GM23248 (cell line): ENCODE results near the gene ITGA4. TPM values are rescaled to one million over a fixed set of nuclear protein-coding genes. Genes with fewer than 3 reads are reported as not detected.

Experiments used
- DNase-seq: peaks from one replicate; pipeline ENCODE4 v3.0.0-alpha.2; 2015
- H2AFZ ChIP-seq: fragments of 200-600 bp; sonication (generic); 2 replicates; pipeline ENCODE4 v1.6.1; 2016; ENCODE audit warnings: antibody characterized with exemption
- H3F3A ChIP-seq: fragments of 200-600 bp; sonication (generic); 2 replicates; pipeline ENCODE4 v1.6.1; 2016; ENCODE audit warnings: mild to moderate bottlenecking, antibody characterized with exemption, mixed run types; ENCODE audit not compliant: insufficient read depth
- H3K27ac ChIP-seq: fragments of 200-600 bp; sonication (generic); 2 replicates; pipeline ENCODE4 v1.5.1; 2016; ENCODE audit warnings: mild to moderate bottlenecking
- H3K27me3 ChIP-seq: fragments of 200-600 bp; sonication (generic); replicated peaks from 2 replicates; pipeline ENCODE4 v1.6.1; 2016; ENCODE audit warnings: mild to moderate bottlenecking; ENCODE audit not compliant: insufficient read depth
- H3K36me3 ChIP-seq: fragments of 200-600 bp; sonication (generic); 2 replicates; pipeline ENCODE4 v1.6.1; 2016; ENCODE audit warnings: low read depth, mild to moderate bottlenecking
- H3K4me1 ChIP-seq: fragments of 200-600 bp; sonication (generic); 2 replicates; pipeline ENCODE4 v1.6.1; 2016; ENCODE audit warnings: mild to moderate bottlenecking; ENCODE audit not compliant: insufficient read depth
- H3K4me2 ChIP-seq: fragments of 200-600 bp; sonication (generic); one replicate; pipeline ENCODE4 v1.6.1; 2016; ENCODE audit warnings: mild to moderate bottlenecking; ENCODE audit not compliant: unreplicated experiment
- H3K4me3 ChIP-seq: fragments of 200-600 bp; sonication (generic); 2 replicates; pipeline ENCODE4 v1.5.1; 2016; ENCODE audit warnings: mild to moderate bottlenecking
- H3K79me2 ChIP-seq: fragments of 200-600 bp; sonication (generic); 2 replicates; pipeline ENCODE4 v1.6.1; 2016; ENCODE audit warnings: mild to moderate bottlenecking; ENCODE audit not compliant: insufficient read depth
- H3K9ac ChIP-seq: fragments of 200-600 bp; sonication (generic); 2 replicates; pipeline ENCODE4 v1.6.1; 2016; ENCODE audit warnings: mild to moderate bottlenecking
- H3K9me2 ChIP-seq: fragments of 200-600 bp; sonication (generic); 2 replicates; pipeline ENCODE4 v1.6.1; 2016; ENCODE audit warnings: mixed run types, mild to moderate bottlenecking, moderate library complexity; ENCODE audit not compliant: insufficient read depth
- H3K9me3 ChIP-seq: fragments of 200-600 bp; sonication (generic); one replicate; pipeline ENCODE4 v1.6.1; 2017; ENCODE audit warnings: low read depth
- H4K20me1 ChIP-seq: fragments of 200-600 bp; sonication (generic); 2 replicates; pipeline ENCODE4 v1.6.0; 2016; ENCODE audit not compliant: insufficient read depth
- EZH2 ChIP-seq: fragments of 200-600 bp; sonication (generic); IDR thresholded peaks from 2 replicates; pipeline ENCODE4 v1.6.1; 2018; ENCODE audit warnings: antibody characterized with exemption, mild to moderate bottlenecking; ENCODE audit not compliant: insufficient read depth, poor library complexity, severe bottlenecking
- EZH2phosphoT487 ChIP-seq: fragments of 200-600 bp; sonication (generic); IDR thresholded peaks from 2 replicates; pipeline ENCODE4 v1.6.1; 2018; ENCODE audit warnings: antibody characterized with exemption, moderate library complexity, mild to moderate bottlenecking, low read depth; ENCODE audit not compliant: insufficient read depth
- WGBS, 2 experiments: methylation state at CpG; one replicate each; pipeline ENCODE4 v1.1.6; 2015 to 2017; ENCODE audit warnings: low lambda C conversion rate in 2 of 2, low coverage in 1 of 2; ENCODE audit errors: missing lambda C conversion rate in 2 of 2; 5-methylcytosine and 5-hydroxymethylcytosine counted together
- in situ Hi-C: fragments of 300-500 bp; cut with MboI; formaldehyde crosslinking; loops from 2 replicates; pipeline ENCODE4 v1.15.0; 2020
- polyA plus RNA-seq: library from polyadenylated mRNA; unstranded; fragments of >200 nt; fragmentation: Nextera tagmentation; extraction: Ambion mirVana; gene quantifications from 2 replicates; pipeline ENCODE4 v1.2.1, GENCODE V29; 2016
- total RNA-seq: library from RNA; depleted of rRNA; stranded (reverse); fragments of >200 nt; shearing (Covaris generic); gene quantifications from 2 replicates; pipeline ENCODE4 v1.2.3, GENCODE V29; 2014

The ITGA4 gene
- total and polyA plus RNA-seq, 2 experiments from 2014 or later = 26.3 to 33.3 TPM

DNA sequence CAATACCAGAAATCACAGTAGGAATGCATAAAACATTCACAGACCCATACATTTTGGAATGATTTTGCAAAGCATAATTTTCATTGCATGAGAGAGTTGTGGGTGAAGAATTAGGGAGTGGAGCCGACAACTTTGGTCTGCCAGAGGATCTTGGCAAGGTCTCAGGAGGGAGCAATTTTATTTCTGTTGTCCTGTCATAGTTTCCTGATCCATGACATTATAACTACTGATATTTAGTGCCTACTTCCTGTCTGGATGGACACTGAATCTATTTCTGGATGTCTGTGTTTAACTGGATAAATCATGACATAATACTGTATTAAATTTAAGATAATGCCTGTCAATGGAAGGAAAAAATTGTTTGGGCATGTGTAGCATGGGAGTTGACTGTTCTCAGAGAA, 2.4 kb downstream of the ITGA4 start:
- Histone ChIP-seq H3K9me3 (no peaks in the 10 kb centered on the region), H3F3A (peaks cover 22% of the 10 kb centered on the region), H3K27me3 (no peaks in the 10 kb centered on the region), H3K4me1 (peaks cover 22% of the 10 kb centered on the region), H3K36me3 (no peaks in the 10 kb centered on the region), H3K9ac (no peak overlapping the region; the same call in 1 of the 2 replicates), H3K4me3 (peak overlapping the region; percentile 91), H3K79me2 (no peaks in the 10 kb centered on the region), H3K27ac (peak overlapping the region; percentile 8), H3K9me2 (no peaks in the 10 kb centered on the region), H2AFZ (no peak overlapping the region; the same call in 1 of the 2 replicates), H3K4me2 (peak overlapping the region; percentile 94), H4K20me1 (no peaks in the 10 kb centered on the region)
- in situ Hi-C loops = loop anchor here (5.0 to 10.0 kb wide), 2 partner anchors 352 to 1335 kb away; no protein-coding TSS in a partner anchor
- 0 to 20% methylated on average over 1 of the region's 1 CpG for WGBS, 2 experiments
- TF ChIP-seq EZH2 = no peak
- TF ChIP-seq EZH2phosphoT487 = no peak
- DNase-seq = peak; percentile 54

DNA sequence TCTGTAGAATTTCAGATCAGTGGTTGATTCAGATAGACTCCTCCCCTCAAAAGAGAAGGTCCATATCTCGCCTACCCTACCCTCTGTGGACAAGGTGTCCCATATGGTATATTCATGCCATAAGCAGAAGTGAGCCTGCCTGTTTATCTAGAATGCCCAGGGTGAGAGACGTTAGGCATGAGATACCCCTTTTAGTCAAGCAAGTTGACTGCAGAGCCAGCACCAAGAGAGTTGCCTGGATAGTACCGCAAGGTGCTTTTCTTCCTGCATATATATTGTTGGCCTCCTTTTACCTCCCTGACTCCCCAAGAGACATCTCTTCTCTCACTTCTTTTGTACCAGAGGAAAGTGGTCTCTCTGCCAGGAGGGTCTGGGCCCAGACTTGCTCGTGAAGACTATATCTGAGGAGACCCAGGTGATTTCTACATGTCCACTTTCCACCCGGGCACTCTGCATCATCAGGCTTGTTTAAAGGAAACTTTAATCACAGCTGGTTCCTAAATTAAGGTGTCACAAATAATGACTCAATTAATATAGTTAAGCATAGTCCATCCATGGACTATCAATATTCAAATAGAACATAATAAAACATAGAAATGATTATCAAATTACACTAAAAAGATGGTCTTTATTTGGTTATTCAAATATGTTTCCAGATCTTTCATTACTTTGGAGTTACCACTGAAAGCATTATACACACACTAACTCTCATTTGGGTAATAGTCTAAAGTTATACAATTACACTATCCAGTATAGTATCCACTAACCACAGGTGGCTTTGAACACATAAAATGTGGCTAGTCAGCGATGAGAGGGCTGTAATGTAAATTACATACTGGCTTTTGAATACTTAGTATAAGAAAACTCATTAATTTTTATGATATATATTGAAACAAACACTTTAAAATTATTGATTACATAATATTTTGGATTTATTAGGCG, 4.1 kb downstream of the ITGA4 start:
- Histone ChIP-seq H3K4me2 (no peak overlapping the region), H3K9me3 (no peaks in the 10 kb centered on the region), H2AFZ (no peak overlapping the region), H3K9me2 (no peaks in the 10 kb centered on the region), H3K9ac (no peak overlapping the region), H3K27me3 (no peaks in the 10 kb centered on the region), H4K20me1 (no peaks in the 10 kb centered on the region), H3K4me1 (peaks cover 34% of the 10 kb centered on the region), H3K36me3 (no peaks in the 10 kb centered on the region), H3K4me3 (no peak overlapping the region), H3F3A (peaks cover 37% of the 10 kb centered on the region), H3K27ac (no peak overlapping the region), H3K79me2 (no peaks in the 10 kb centered on the region)
- DNase-seq = no peak
- in situ Hi-C loops = no loop called here
- TF ChIP-seq EZH2 (no peak), EZH2phosphoT487 (no peak)
- WGBS, 2 experiments = 87 to 88% methylated on average over 7 of the region's 7 CpGs

DNA sequence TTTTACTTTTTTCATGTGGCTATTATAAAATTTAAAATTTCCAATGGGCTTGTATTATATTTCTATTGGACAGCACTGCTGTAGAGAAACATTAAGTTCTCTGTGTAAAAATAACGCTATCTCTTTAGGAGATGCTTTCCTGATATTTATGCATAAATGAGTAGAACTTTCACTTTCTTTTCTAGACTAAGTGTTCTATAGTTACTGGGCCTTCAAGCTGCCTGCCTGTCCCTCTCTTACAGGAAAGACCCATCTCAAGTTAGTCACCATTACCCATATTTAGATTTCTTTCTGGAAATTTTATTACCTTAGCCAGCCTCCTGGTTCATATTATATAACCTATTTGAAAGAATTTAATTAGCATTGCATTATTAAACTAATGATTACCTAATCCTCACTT, 4.8 kb downstream of the ITGA4 start:
- no peaks in the 10 kb centered on the region for H3K9me3 ChIP-seq
- no peaks in the 10 kb centered on the region for H4K20me1 ChIP-seq
- in situ Hi-C loops = no loop called here
- no peak for DNase-seq
- H3K9me2 ChIP-seq = no peaks in the 10 kb centered on the region
- H3K27me3 ChIP-seq = no peaks in the 10 kb centered on the region
- 96 to 97% methylated on average over 1 of the region's 1 CpG for WGBS, 2 experiments
- no peaks in the 10 kb centered on the region for H3K36me3 ChIP-seq
- no peak overlapping the region for H3K9ac ChIP-seq
- no peak for TF ChIP-seq EZH2phosphoT487
- no peak for TF ChIP-seq EZH2
- H3K4me1 ChIP-seq = peaks cover 37% of the 10 kb centered on the region
- H3K4me3 ChIP-seq = no peak overlapping the region
- peaks cover 42% of the 10 kb centered on the region for H3F3A ChIP-seq
- H3K79me2 ChIP-seq = 0 out of 2 replicates have a peak, but pooled peaks cover 3% of the 10 kb centered on the region
- no peak overlapping the region for H3K27ac ChIP-seq
- H3K4me2 ChIP-seq = no peak overlapping the region
- no peak overlapping the region for H2AFZ ChIP-seq

DNA sequence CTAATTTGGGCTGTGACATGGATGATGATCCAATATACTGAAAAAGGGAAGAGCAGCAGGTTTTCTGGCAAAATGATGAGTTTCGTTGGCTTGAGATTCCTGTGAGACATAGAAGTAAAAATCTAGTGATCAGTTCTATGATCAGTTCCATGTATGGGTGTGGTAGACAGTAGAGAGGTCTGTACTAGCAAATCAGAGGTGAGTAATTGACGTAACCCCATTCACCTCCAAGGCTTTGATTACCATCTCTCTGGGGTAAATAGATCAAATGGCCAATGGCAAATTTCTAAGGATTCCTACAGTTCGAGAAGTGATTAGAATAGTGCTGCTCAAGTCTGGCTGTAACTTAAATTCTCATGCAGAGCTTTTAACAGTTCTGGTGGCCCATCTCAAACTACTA, 6.4 kb downstream of the ITGA4 start:
- no peak overlapping the region for H3K4me2 ChIP-seq
- H3K27me3 ChIP-seq = no peaks in the 10 kb centered on the region
- 97 to 98% methylated on average over 3 of the region's 3 CpGs for WGBS, 2 experiments
- no peaks in the 10 kb centered on the region for H4K20me1 ChIP-seq
- H2AFZ ChIP-seq = no peak overlapping the region
- TF ChIP-seq EZH2phosphoT487 (no peak), EZH2 (no peak)
- no peak for DNase-seq
- no peak overlapping the region for H3K9ac ChIP-seq
- no peaks in the 10 kb centered on the region for H3K36me3 ChIP-seq
- no peak overlapping the region for H3K4me3 ChIP-seq
- H3K27ac ChIP-seq = no peak overlapping the region
- H3K79me2 ChIP-seq = peaks cover 16% of the 10 kb centered on the region; the same call in 1 of the 2 replicates
- H3F3A ChIP-seq = peaks cover 36% of the 10 kb centered on the region
- peaks cover 34% of the 10 kb centered on the region for H3K4me1 ChIP-seq
- H3K9me2 ChIP-seq = no peaks in the 10 kb centered on the region
- in situ Hi-C loops = no loop called here
- H3K9me3 ChIP-seq = no peaks in the 10 kb centered on the region
